WTC11 (cell line): ENCODE data around the gene SKAP2. TPM values are rescaled to one million over a fixed set of nuclear protein-coding genes. Genes with fewer than 3 reads are reported as not detected.

Experiments used
- ATAC-seq: fragments of 200-7000 bp; cut with Tn5 transposase; 2 replicates; pipeline ENCODE4 v1.10.0; 2021; ENCODE audit warnings: mild to moderate bottlenecking, moderate library complexity
- CTCF ChIA-PET: fragments of 300-600 bp; sonication (Branson Sonifier 250); formaldehyde crosslinking; loops from one replicate; lab custom pipeline; 2021; ENCODE audit warnings: antibody characterized with exemption; lab: Charles Lee
- POLR2A ChIA-PET: fragments of 350-600 bp; sonication (Branson Sonifier 250); formaldehyde crosslinking; loops from one replicate; lab custom pipeline; 2021; ENCODE audit warnings: antibody characterized with exemption; lab: Charles Lee
- DNase-seq: peaks from one replicate; pipeline ENCODE4 v3.0.0; 2021; ENCODE audit warnings: low spot score
- H3K27ac Mint-ChIP-seq: 2 replicates; pipeline ENCODE4 v1.8.0; 2021; ENCODE audit warnings: mixed read lengths
- H3K27me3 Mint-ChIP-seq: 2 replicates; pipeline ENCODE4 v1.8.0; 2021; ENCODE audit warnings: low read depth, mild to moderate bottlenecking, moderate library complexity, mixed read lengths
- H3K36me3 Mint-ChIP-seq: 2 replicates; pipeline ENCODE4 v1.8.0; 2021; ENCODE audit warnings: mixed read lengths
- H3K4me1 Mint-ChIP-seq: 2 replicates; pipeline ENCODE4 v1.8.0; 2022; ENCODE audit warnings: mixed read lengths
- H3K4me3 Mint-ChIP-seq: 2 replicates; pipeline ENCODE4 v1.8.0; 2021; ENCODE audit warnings: mild to moderate bottlenecking, moderate library complexity, mixed read lengths
- H3K9me3 Mint-ChIP-seq: 2 replicates; pipeline ENCODE4 v1.8.0; 2021; ENCODE audit warnings: mixed read lengths
- E2F1 ChIP-seq: sonication (generic); formaldehyde crosslinking; IDR thresholded peaks from 2 replicates; pipeline ENCODE4 v1.8.0; 2022; ENCODE audit warnings: mild to moderate bottlenecking, missing genetic modification reagents
- HMGA2 ChIP-seq: fragments of 250-450 bp; sonication (Bioruptor Pico); IDR thresholded peaks from 2 replicates; pipeline ENCODE4 v1.4.0; 2021; ENCODE audit warnings: mild to moderate bottlenecking, moderate library complexity
- JUN ChIP-seq: sonication (generic); formaldehyde crosslinking; IDR thresholded peaks from 2 replicates; pipeline ENCODE4 v1.8.0; 2023; ENCODE audit warnings: mild to moderate bottlenecking, missing genetic modification reagents
- NFYB ChIP-seq: sonication (generic); formaldehyde crosslinking; conservative IDR thresholded peaks from 2 replicates; pipeline ENCODE4 v1.8.0; 2022; ENCODE audit warnings: low read depth, missing genetic modification reagents
- NR1H2 ChIP-seq: sonication (generic); formaldehyde crosslinking; IDR thresholded peaks from 2 replicates; pipeline ENCODE4 v1.9.0; 2021; ENCODE audit warnings: mild to moderate bottlenecking, moderate library complexity, missing genetic modification reagents
- NR3C1 ChIP-seq: sonication (generic); formaldehyde crosslinking; conservative IDR thresholded peaks from 2 replicates; pipeline ENCODE4 v1.8.1; 2023; ENCODE audit warnings: low read depth, mild to moderate bottlenecking, missing genetic modification reagents
- PREB ChIP-seq: sonication (generic); formaldehyde crosslinking; IDR thresholded peaks from 2 replicates; pipeline ENCODE4 v1.8.1; 2022; ENCODE audit warnings: mild to moderate bottlenecking, missing genetic modification reagents, moderate library complexity, borderline replicate concordance
- TCF7 ChIP-seq: sonication (generic); formaldehyde crosslinking; IDR thresholded peaks from 2 replicates; pipeline ENCODE4 v1.8.0; 2022; ENCODE audit warnings: mild to moderate bottlenecking, low read depth, missing genetic modification reagents, moderate library complexity
- USF2 ChIP-seq: sonication (generic); formaldehyde crosslinking; IDR thresholded peaks from 2 replicates; pipeline ENCODE4 v1.8.1; 2023; ENCODE audit warnings: mild to moderate bottlenecking, missing genetic modification reagents, moderate library complexity
- ZBTB21 ChIP-seq: sonication (generic); formaldehyde crosslinking; IDR thresholded peaks from 2 replicates; pipeline ENCODE4 v1.8.1; 2023; ENCODE audit warnings: mild to moderate bottlenecking, missing genetic modification reagents, borderline replicate concordance
- ZNF138 ChIP-seq: sonication (generic); formaldehyde crosslinking; conservative IDR thresholded peaks from 2 replicates; pipeline ENCODE4 v1.8.1; 2022; ENCODE audit warnings: mild to moderate bottlenecking, moderate library complexity, missing genetic modification reagents
- ZNF396 ChIP-seq: fragments of 250-450 bp; sonication (Bioruptor Pico); IDR thresholded peaks from 2 replicates; pipeline ENCODE4 v1.8.0; 2021; ENCODE audit warnings: mild to moderate bottlenecking, moderate library complexity, borderline replicate concordance
- total RNA-seq: library from RNA; stranded (reverse); gene quantifications from 3 replicates; pipeline ENCODE4 v1.2.3, GENCODE V29; 2021
- TF ChIP-seq, protein P1 (sequence below): sonication (generic); formaldehyde crosslinking; IDR thresholded peaks from 2 replicates; pipeline ENCODE4 v1.8.0; 2022; ENCODE audit warnings: mild to moderate bottlenecking, missing genetic modification reagents
- TF ChIP-seq, protein P2 (sequence below): fragments of 250-450 bp; sonication (Bioruptor Pico); IDR thresholded peaks from 2 replicates; pipeline ENCODE4 v2.1.2; 2022; ENCODE audit warnings: mild to moderate bottlenecking, moderate library complexity
- TF ChIP-seq, protein P3 (sequence below): fragments of 250-450 bp; sonication (Bioruptor Pico); conservative IDR thresholded peaks from 2 replicates; pipeline ENCODE4 v1.9.0; 2021; ENCODE audit warnings: mild to moderate bottlenecking
- TF ChIP-seq, protein P4 (sequence below): sonication (generic); formaldehyde crosslinking; IDR thresholded peaks from 2 replicates; pipeline ENCODE4 v1.8.1; 2022; ENCODE audit warnings: low read depth, mild to moderate bottlenecking, moderate library complexity, missing genetic modification reagents, borderline replicate concordance
- TF ChIP-seq, protein P5 (sequence below): sonication (generic); formaldehyde crosslinking; IDR thresholded peaks from 2 replicates; pipeline ENCODE4 v1.8.1; 2023; ENCODE audit warnings: mild to moderate bottlenecking, moderate library complexity, missing genetic modification reagents
- TF ChIP-seq, protein P6 (sequence below): sonication (generic); formaldehyde crosslinking; IDR thresholded peaks from 2 replicates; pipeline ENCODE4 v1.8.0; 2023; ENCODE audit warnings: missing genetic modification reagents

The SKAP2 gene
- total RNA-seq, 1 experiment from 2014 or later: 2.5 TPM

DNA sequence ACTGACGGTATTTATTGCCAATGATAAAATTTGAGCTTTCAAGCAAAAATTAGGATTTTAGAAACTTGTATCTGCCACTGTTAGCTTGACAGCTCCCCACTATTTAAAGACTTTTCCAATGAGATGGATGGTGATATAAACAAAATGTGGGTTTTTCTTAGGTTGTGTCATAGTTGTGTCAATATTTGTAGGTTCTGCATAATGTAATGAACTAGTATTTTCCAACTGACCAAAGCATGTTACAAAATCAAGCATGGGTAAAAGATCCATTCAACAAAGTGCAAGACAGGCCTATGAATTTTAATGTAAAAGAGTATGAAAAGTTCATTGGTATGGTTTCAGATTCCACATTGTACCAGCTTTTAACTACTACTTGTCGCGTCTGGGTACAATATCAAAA lies 165.6 kb downstream of the SKAP2 start:
- TF ChIP-seq ZNF396 (CRISPR knock-in tag) (no peak), ZNF138 (CRISPR knock-in tag) (no peak), ZBTB21 (CRISPR knock-in tag) (no peak), JUN (CRISPR knock-in tag) (no peak), HMGA2 (CRISPR knock-in tag) (no peak), NR3C1 (CRISPR knock-in tag) (no peak), E2F1 (CRISPR knock-in tag) (no peak), TCF7 (CRISPR knock-in tag) (no peak), NFYB (CRISPR knock-in tag) (no peak), NR1H2 (CRISPR knock-in tag) (no peak), USF2 (CRISPR knock-in tag) (no peak), PREB (CRISPR knock-in tag) (no peak)
- TF ChIP-seq, protein P1, sequence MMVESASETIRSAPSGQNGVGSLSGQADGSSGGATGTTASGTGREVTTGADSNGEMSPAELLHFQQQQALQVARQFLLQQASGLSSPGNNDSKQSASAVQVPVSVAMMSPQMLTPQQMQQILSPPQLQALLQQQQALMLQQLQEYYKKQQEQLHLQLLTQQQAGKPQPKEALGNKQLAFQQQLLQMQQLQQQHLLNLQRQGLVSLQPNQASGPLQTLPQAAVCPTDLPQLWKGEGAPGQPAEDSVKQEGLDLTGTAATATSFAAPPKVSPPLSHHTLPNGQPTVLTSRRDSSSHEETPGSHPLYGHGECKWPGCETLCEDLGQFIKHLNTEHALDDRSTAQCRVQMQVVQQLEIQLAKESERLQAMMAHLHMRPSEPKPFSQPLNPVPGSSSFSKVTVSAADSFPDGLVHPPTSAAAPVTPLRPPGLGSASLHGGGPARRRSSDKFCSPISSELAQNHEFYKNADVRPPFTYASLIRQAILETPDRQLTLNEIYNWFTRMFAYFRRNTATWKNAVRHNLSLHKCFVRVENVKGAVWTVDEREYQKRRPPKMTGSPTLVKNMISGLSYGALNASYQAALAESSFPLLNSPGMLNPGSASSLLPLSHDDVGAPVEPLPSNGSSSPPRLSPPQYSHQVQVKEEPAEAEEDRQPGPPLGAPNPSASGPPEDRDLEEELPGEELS (CRISPR knock-in tag): no peak
- TF ChIP-seq, protein P2, sequence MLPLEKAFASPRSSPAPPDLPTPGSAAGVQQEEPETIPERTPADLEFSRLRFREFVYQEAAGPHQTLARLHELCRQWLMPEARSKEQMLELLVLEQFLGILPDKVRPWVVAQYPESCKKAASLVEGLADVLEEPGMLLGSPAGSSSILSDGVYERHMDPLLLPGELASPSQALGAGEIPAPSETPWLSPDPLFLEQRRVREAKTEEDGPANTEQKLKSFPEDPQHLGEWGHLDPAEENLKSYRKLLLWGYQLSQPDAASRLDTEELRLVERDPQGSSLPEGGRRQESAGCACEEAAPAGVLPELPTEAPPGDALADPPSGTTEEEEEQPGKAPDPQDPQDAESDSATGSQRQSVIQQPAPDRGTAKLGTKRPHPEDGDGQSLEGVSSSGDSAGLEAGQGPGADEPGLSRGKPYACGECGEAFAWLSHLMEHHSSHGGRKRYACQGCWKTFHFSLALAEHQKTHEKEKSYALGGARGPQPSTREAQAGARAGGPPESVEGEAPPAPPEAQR (CRISPR knock-in tag): no peak
- TF ChIP-seq, protein P3, sequence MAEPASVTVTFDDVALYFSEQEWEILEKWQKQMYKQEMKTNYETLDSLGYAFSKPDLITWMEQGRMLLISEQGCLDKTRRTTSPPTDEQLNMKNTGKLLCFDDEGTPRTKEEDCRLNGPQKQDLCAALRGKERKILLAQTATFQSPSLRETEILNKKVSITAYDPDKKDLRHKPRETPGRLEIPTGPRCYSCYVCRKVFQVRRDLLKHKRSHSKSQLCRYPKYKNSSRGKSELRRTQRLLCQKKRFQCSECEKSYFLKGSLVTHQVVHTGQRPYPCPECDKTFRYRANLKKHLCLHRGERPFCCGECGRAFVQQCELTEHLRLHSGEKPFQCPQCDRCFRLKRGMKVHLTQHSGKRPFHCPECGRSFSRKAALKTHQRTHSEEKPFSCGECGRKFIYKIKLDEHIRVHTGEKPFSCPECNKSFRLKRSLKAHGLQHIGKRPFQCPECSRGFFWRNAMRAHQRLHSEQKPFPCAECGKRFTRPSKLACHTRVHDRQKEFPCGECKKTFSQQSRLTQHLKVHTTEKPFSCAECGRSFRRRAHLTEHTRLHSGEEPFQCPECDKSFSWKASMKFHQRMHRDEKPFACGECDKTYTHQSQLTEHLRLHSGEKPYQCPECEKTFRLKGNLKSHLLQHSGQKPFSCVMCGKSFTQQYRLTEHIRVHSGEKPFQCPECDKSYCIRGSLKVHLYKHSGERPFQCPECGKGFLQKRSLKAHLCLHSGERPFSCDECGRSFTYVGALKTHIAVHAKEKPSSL (CRISPR knock-in tag): no peak
- TF ChIP-seq, protein P4, sequence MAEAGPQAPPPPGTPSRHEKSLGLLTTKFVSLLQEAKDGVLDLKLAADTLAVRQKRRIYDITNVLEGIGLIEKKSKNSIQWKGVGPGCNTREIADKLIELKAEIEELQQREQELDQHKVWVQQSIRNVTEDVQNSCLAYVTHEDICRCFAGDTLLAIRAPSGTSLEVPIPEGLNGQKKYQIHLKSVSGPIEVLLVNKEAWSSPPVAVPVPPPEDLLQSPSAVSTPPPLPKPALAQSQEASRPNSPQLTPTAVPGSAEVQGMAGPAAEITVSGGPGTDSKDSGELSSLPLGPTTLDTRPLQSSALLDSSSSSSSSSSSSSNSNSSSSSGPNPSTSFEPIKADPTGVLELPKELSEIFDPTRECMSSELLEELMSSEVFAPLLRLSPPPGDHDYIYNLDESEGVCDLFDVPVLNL (CRISPR knock-in tag): no peak
- TF ChIP-seq, protein P5, sequence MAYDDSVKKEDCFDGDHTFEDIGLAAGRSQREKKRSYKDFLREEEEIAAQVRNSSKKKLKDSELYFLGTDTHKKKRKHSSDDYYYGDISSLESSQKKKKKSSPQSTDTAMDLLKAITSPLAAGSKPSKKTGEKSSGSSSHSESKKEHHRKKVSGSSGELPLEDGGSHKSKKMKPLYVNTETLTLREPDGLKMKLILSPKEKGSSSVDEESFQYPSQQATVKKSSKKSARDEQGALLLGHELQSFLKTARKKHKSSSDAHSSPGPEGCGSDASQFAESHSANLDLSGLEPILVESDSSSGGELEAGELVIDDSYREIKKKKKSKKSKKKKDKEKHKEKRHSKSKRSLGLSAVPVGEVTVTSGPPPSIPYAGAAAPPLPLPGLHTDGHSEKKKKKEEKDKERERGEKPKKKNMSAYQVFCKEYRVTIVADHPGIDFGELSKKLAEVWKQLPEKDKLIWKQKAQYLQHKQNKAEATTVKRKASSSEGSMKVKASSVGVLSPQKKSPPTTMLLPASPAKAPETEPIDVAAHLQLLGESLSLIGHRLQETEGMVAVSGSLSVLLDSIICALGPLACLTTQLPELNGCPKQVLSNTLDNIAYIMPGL: no peak
- TF ChIP-seq, protein P6, sequence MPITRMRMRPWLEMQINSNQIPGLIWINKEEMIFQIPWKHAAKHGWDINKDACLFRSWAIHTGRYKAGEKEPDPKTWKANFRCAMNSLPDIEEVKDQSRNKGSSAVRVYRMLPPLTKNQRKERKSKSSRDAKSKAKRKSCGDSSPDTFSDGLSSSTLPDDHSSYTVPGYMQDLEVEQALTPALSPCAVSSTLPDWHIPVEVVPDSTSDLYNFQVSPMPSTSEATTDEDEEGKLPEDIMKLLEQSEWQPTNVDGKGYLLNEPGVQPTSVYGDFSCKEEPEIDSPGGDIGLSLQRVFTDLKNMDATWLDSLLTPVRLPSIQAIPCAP (CRISPR knock-in tag): no peak
- POLR2A ChIA-PET: no interaction called here
- H3K27ac Mint-ChIP-seq: no peak overlapping the region
- no peak overlapping the region for H3K4me3 Mint-ChIP-seq
- CTCF ChIA-PET: interaction anchor here (0.7 kb wide), 1 partner anchor 12 kb away, joined by 3 read pairs; no protein-coding TSS in a partner anchor
- no peak for ATAC-seq
- no peaks in the 10 kb centered on the region for H3K9me3 Mint-ChIP-seq
- no peaks in the 10 kb centered on the region for H3K27me3 Mint-ChIP-seq
- peaks cover 4% of the 10 kb centered on the region; the same call in 1 of the 2 replicates for H3K4me1 Mint-ChIP-seq
- no peaks in the 10 kb centered on the region for H3K36me3 Mint-ChIP-seq
- no peak for DNase-seq
